ENCODE data around the gene SEPTIN10. TPM values are rescaled to one million over a fixed set of nuclear protein-coding genes. Genes with fewer than 3 reads are reported as not detected.

The SEPTIN10 gene
- total and polyA plus RNA-seq, 3 donors from 2014 or later = 118 to 151 (median 130) TPM

- Histone ChIP-seq H3K27ac (no peak overlapping the region), H3K36me3 (ENCODE audit: low read depth, missing control alignments) (no peaks in the 10 kb centered on the region), H3K4me1 (no peaks in the 10 kb centered on the region), H3K4me3 (no peak overlapping the region), H3K9me3 (no peaks in the 10 kb centered on the region), H3K27me3 (no peaks in the 10 kb centered on the region)
- WGBS, 2 donors = 87 to 96% methylated on average over 10 of the region's 10 CpGs
- no peak for TF ChIP-seq POLR2A (IDR thresholded peaks at IDR 0.05)
- TF ChIP-seq, protein P1, sequence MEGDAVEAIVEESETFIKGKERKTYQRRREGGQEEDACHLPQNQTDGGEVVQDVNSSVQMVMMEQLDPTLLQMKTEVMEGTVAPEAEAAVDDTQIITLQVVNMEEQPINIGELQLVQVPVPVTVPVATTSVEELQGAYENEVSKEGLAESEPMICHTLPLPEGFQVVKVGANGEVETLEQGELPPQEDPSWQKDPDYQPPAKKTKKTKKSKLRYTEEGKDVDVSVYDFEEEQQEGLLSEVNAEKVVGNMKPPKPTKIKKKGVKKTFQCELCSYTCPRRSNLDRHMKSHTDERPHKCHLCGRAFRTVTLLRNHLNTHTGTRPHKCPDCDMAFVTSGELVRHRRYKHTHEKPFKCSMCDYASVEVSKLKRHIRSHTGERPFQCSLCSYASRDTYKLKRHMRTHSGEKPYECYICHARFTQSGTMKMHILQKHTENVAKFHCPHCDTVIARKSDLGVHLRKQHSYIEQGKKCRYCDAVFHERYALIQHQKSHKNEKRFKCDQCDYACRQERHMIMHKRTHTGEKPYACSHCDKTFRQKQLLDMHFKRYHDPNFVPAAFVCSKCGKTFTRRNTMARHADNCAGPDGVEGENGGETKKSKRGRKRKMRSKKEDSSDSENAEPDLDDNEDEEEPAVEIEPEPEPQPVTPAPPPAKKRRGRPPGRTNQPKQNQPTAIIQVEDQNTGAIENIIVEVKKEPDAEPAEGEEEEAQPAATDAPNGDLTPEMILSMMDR (IDR thresholded peaks at IDR 0.05) = no peak
- DNase-seq = no peak
- intact Hi-C loops (cut with DNase I; ENCODE audit: low total_unique reads) = no loop called here
Measured at GRCh38 chr2:109633284-109633961, 19.7 kb upstream of the SEPTIN10 start.

- Histone ChIP-seq H3K36me3 (ENCODE audit: low read depth, missing control alignments) (no peaks in the 10 kb centered on the region), H3K4me3 (no peak overlapping the region), H3K4me1 (no peaks in the 10 kb centered on the region), H3K27me3 (no peaks in the 10 kb centered on the region), H3K27ac (no peak overlapping the region), H3K9me3 (no peaks in the 10 kb centered on the region)
- WGBS, 2 donors = 86 to 94% methylated on average over 13 to 14 of the region's 14 CpGs
- TF ChIP-seq, protein P1 (IDR thresholded peaks at IDR 0.05) = no peak
- TF ChIP-seq POLR2A (IDR thresholded peaks at IDR 0.05) = no peak
- DNase-seq = no peak
- intact Hi-C loops (cut with DNase I; ENCODE audit: low total_unique reads) = no loop called here
Measured at GRCh38 chr2:109632158-109632789, 18.5 kb upstream of the SEPTIN10 start.

DNA sequence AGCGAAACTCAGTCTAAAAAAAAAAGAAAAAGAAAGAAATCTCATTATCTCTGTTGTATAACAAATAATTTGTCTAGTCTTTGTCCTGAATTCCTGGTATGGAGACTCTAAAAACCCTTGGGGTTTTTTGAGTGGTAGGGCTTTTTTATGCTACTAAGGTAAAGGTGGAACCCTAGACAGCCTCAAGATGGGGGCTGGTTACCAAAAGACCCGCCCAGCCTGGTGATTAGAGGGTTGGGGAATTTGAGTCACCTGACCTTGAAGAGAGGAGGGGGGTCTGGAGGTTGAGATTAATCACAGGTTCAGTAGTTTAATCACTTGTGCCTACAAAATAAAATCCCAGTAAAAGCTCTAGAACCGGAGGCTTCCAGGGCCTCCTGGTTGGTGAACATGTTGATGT is 18.0 kb upstream of the SEPTIN10 start:
- DNase-seq = no peak
- TF ChIP-seq, protein P1 (IDR thresholded peaks at IDR 0.05) = no peak
- no peak for TF ChIP-seq POLR2A (IDR thresholded peaks at IDR 0.05)
- Histone ChIP-seq H3K9me3 (no peaks in the 10 kb centered on the region), H3K27ac (no peak overlapping the region), H3K4me1 (no peaks in the 10 kb centered on the region), H3K4me3 (no peak overlapping the region), H3K36me3 (ENCODE audit: low read depth, missing control alignments) (no peaks in the 10 kb centered on the region), H3K27me3 (no peaks in the 10 kb centered on the region)
- 70 to 73% methylated on average over 3 of the region's 3 CpGs for WGBS, 2 donors
- intact Hi-C loops (cut with DNase I; ENCODE audit: low total_unique reads) = no loop called here

- Histone ChIP-seq H3K27me3 (no peaks in the 10 kb centered on the region), H3K4me3 (no peak overlapping the region), H3K27ac (no peak overlapping the region), H3K4me1 (no peaks in the 10 kb centered on the region), H3K36me3 (ENCODE audit: low read depth, missing control alignments) (no peaks in the 10 kb centered on the region), H3K9me3 (no peaks in the 10 kb centered on the region)
- DNase-seq = no peak
- 87 to 96% methylated on average over 19 of the region's 19 CpGs for WGBS, 2 donors
- TF ChIP-seq, protein P1 (IDR thresholded peaks at IDR 0.05) = no peak
- no peak for TF ChIP-seq POLR2A (IDR thresholded peaks at IDR 0.05)
- intact Hi-C loops (cut with DNase I; ENCODE audit: low total_unique reads) = no loop called here
Measured at GRCh38 chr2:109630441-109631430, 17.0 kb upstream of the SEPTIN10 start.
